ENCODE results near the gene ZNF335.

Gene ZNF335

DNA sequence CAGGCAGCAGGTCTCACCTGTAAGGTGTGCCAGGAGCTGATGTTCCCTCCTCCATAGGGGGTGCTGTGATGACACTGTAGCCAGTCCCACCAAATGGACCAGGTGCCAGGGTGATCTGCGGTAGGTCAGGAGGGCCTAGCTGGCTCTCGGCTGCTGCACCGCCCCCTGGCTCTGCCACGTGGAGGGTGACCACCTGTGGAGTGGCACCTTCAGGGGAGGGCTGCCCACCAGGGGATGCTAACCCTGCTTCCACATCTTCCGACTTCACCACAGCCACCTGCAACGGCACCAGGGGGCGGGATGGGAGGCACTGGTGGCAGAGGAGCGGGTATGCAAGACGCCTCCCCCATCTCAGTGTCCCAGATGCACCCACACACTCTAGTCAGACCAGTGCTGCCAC is 18.3 kb downstream of the ZNF335 start:
- no peak for DNase-seq (ENCODE audit: low read depth in 2 of 2)

DNA sequence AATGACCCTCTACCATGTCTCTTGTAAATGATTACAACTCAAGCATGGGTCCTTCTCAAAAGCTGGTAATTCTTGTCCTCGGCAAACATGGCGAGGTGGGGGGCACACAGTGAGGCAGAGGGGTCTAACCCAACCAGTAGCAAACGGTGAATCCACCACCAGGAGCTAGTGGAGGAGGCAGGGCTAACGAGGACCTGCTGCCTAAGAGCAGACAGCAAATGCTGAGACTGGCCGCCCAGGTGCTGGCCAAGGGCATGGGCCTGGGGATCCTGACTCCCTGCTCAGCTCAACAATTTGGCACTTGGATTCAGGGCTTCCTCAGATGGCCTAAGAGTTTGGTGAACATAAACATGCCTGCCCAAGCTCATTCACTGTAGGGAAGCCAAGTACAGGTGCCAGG is 19.1 kb downstream of the ZNF335 start:
- DNase-seq (ENCODE audit: low read depth in 2 of 2): no peak

DNA sequence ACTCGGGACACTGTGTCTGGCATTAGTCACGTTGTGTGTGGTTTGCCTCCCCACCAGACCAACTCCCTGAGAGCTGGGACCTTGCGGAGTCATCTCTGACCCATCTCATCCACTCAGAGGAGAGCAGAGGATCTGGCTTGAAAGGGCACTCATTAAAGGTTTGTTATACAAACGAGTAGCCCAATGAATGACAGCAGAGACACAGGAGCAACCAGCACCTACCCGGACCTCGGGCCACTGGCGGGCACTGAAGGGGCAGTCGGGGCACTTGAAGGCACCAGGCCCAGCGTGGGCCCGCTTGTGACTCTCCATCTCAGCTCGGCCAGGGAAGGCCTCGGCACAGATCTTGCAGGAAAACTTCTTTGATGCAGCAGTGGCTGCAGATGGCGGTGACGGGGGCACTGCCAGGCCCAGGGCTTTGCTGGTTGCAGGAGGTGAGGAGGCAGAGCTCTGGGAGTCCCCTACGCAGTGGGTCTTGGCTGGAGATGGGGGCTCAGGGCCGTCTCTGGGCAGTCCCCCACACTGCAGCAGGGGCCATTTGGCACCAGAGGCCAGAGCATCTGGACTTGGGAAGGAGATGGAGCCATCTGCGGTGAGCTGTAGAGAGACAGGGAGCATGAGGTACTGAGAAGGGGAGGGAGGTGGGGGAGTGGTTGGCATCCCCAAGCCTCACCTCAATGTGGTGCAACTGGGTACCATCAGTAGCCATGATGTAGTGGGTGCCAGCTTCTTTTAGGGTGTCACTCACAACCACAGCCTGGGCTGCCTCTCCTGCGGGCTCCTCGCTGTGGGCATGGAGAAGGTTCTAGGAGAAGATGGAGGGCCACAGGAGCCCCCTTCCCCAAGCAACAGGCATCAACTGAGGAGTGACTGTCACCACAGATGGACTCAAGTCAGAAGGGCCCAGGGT is 19.8 kb downstream of the ZNF335 start:
- no peak for DNase-seq (ENCODE audit: low read depth in 2 of 2)

DNA sequence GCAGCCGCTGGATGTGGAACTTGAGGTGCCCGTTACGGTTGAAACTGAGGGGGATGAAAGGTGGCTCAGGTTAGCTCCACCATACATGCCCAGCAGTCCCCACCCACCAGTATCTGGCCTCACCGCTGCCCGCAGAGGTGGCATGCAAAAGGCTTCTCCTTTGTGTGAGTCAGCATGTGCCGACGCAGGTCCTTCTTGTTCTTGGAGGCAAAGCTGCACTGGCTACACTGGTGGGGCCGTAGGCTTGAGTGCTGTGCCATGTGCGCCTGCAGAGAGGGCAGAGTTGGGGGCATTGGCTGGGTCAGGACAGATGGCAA is 21.7 kb downstream of the ZNF335 start:
- DNase-seq (ENCODE audit: low read depth in 2 of 2): no peak

DNA sequence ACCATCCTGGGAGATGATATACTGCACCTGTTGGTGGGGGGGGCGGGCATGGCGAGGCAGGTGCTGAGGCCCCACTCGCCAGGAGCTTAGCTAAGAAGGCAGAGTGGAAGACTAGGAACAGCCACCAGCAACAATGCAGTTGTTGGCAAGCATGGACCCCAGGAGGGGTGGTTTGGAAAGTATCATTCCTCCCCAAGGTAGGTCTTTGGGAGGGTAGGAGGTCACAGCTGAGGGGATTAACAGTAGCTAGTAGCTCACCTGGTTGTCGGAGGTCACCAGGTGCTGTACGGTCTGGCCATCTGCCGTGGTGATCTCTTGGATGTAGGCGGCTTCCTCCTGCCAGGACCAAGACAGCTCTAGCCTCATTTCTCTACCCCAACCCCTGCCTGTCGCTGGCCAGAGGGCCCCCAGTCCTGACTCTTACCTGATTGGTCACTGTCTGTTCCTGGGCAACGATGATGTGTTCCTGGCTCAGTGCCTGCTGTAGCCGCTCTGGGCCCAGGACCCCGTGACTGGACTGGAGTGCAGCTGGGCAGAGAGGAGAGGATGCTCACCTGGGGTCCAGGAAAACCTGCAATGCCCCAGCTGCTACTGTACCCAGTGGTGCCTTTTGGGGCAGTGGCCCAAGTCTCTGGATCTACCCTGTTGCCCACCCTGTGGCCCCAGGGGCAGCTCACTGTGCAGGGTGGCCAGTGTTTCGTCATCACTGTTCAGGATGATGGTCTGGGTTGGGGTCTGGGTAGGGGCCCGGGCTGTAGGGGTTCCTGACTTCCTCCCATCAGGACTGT is 22.3 kb downstream of the ZNF335 start:
- no peak for DNase-seq (ENCODE audit: low read depth in 2 of 2)

DNA sequence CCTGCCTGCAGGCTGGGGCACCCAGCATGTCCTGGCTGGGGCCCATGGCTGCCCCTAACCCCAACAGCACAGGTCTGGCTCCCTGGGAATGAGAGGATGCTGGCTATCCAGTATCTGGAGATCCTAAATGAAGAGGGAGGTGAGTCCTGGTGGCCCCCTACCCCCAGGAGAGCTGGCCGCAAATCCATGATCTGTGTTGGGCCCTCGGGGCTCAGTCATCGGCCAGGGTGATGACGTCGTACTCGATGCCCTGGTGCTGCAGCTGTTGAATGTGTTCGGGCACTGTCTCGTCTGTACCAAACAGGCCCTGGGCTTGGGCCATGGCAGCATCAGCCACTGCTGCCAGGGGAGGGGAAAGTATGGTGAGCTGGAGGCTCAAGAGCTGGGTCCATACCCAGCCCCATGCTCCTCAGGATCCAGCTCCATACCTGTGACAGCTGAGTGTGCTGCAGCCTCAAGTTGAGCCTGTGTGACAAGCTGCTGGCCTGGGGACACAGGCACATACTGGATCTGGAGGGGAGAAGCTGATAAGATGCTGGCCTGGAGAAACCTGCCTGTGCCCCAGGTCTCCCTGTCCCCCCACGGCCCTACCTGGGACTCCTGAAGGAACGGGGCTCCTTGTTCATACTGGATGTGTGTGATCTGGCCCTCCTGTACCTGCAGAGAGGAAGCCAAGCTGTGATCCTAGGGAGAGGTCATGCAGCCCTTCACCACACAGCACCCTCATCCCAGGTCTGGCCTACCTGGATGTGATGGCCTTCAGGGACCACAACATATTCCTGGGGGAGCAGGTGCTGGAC is 23.1 kb downstream of the ZNF335 start:
- no peak for DNase-seq (ENCODE audit: low read depth in 2 of 2)

DNA sequence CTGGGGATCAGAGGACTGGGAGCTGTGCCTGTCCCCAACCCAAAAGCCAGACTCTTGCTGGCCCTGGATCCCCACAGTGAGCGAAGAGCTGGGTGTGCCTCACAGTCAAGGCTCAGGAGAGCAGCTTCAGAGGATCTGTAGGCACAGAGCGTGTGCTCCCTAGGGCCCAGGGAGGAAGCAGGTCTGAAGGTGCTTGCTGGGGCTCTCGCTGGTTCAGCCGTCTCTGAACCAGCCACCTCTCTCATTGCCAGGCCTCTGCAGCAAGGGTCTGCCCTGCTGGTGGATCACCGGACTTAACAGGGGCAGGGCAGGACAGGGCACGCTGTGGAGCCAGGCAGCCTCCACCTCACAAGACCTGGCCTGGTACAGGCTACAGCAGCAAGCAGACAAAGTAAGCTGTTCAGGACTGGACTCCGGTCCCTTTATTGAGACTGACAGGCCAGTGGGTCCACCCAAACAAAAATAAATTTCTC is 23.7 kb downstream of the ZNF335 start:
- no peak for DNase-seq (ENCODE audit: low read depth in 2 of 2)

DNA sequence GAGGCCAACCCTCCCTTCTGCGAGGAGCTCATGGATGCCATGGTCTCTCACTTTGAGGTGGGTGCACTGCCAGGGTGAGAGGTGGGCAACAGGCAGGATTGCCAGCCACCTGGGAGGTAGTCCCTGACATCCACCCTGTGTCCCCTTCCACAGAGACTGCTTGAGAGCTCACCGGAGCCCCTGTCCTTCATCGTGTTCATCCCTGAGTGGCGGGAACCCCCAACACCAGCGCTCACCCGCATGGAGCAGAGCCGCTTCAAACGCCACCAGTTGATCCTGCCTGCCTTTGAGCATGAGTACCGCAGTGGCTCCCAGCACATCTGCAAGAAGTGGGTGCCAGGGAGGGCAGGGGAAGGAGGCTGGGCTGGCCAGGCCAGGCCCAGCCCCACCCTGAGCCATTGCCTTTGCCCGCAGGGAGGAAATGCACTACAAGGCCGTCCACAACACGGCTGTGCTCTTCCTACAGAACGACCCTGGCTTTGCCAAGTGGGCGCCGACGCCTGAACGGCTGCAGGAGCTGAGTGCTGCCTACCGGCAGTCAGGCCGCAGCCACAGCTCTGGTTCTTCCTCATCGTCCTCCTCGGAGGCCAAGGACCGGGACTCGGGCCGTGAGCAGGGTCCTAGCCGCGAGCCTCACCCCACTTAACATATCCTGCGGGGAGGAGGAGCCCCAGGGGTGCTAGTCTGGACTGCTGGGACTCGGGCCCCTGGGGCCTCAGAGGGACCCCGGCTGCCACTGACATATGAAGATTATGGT is 24.7 kb downstream of the ZNF335 start:
- DNase-seq (ENCODE audit: low read depth in 2 of 2): no peak

DNA sequence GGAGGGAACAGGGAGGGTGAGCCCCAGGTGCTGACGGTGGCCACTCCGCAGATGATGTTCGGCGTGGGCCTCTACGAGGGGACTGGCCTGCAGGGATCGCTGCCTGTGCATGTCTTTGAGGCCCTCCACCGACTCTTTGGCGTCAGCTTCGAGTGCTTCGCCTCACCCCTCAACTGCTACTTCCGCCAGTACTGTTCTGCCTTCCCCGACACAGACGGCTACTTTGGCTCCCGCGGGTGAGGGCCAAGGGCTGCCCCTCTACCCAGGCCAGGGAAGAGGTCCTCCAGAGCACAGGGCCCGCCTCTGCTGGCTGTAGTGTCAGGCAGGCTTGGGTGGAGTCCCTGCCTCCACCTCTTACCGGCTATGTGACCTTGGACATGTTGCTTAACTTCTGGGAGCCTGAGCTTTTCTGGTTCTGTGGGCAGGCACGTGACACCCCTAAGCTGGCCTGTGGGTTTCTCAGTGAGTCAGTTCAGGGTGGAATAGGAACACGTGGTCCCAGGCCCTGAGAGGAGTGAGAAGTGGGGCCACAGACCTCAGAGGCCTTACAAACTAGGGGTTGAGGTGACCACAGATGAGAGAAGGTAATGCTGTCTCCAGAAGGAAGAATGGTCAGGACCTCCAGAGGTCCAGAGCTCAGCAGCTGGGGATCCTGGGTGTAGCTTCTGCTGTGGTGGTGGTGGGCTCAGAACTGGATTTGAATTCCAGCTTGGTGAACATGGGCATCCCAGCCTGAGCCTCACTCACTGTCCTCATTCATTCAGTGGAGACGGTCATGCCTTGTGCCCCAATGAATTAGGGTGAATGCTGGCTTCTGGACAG is 25.6 kb downstream of the ZNF335 start:
- peak; percentile 48 to 56 for DNase-seq (ENCODE audit: low read depth in 2 of 2)

DNA sequence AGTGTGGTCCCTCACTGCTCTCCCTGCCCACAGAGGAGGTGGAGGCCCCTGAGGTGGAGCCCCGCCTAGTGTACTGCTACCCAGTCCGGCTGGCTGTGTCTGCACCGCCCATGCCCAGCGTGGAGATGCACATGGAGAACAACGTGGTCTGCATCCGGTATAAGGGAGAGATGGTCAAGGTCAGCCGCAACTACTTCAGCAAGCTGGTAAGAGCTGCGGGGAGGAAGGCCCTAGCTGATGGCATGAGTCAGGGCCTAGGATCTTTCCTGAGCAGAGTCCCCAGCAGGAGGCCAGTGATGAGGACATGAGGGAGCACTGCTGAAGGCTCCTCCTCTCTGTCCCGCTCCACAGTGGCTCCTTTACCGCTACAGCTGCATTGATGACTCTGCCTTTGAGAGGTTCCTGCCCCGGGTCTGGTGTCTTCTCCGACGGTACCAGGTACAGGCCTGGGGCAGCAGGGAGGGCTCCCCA is 26.3 kb downstream of the ZNF335 start:
- DNase-seq (ENCODE audit: low read depth in 2 of 2): no peak

DNA sequence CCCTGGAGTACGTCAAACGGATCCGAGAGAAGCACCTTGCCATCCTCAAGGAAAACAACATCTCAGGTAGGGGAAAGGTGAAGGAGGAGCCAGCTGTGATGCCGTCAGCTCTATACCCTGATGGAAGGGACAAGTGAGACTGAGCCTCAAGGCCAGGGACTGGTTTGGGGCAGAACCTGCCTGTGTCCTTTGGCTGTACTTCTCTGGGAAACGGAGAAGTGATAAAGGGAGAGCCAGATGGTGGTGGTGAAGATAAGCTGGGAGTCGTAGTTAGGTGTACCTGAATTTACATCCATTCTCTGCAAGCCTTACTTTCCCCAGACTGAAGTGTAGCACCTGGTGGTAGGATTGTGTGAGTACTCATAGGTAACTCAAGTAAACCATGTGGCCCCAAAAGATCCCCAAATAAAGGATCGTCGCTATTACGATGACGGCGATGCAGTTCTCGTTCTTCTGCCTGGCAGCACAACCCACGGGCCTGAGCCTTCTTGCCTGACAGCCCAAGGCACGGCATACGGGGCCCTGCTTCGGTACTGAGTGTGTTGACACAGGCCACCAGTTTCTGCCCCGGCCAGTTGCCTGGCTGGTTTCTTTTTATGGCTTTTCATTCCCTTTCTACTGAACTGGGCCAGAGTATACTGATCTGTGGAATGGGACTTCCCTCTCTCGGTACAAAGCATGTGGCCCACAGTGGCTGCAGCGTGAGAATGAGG is 26.9 kb downstream of the ZNF335 start:
- DNase-seq (ENCODE audit: low read depth in 2 of 2): no peak

DNA sequence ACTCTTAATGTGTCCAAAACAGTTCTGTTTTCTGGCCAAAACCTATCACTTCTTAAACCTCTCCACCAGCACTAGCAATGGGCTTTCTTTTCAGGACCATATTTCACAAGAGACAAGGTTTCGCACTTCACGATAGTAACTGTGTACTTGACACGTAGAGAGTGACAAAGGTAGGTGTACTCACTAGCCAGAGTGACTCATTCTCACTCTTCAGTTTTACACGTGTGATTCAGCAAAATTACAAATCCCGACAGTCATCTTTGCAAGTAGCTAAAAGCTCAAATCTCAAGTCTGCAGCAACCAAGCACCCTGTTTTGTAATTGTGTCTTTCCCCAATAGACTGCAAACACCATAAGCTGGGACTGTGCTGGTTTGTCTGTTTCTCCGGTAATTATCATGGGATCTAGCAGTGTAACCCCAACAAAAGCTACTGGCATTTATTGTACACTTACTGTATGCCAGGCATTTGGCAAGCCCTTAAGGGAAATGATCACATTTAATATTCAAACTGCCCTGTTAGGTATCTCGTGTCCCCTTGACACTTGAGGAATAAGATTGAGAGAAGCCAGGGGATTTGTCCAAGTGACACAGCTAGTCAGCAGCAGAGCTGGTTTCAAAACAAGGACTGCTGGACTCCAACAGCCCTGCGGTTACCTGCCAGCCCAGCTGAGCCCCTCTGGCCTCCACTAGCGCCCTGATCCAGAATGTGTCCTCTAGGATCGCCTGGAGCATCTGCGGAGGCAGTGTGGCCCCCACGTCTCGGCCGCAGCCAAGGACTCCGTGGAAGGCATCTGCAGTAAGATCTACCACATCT is 27.6 kb downstream of the ZNF335 start:
- no peak for DNase-seq (ENCODE audit: low read depth in 2 of 2)

DNA sequence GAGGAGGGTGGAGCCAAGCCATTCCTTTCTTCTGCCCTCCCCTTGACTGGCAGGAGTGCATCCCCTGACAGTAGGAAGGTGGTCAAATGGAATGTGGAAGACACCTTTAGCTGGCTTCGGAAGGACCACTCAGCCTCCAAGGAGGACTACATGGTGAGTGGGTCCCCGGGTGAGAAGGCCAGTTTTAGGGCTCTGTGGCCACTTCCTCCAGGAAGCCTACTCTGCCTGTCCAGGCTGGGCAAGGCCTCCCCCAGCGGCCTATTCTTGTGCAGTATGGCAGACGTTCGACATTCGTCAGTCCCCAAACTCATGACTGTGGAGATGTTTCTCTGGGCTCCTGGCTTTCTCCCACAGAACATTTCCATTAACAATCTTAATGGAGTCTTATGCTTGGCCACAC is 28.4 kb downstream of the ZNF335 start:
- no peak for DNase-seq (ENCODE audit: low read depth in 2 of 2)

DNA sequence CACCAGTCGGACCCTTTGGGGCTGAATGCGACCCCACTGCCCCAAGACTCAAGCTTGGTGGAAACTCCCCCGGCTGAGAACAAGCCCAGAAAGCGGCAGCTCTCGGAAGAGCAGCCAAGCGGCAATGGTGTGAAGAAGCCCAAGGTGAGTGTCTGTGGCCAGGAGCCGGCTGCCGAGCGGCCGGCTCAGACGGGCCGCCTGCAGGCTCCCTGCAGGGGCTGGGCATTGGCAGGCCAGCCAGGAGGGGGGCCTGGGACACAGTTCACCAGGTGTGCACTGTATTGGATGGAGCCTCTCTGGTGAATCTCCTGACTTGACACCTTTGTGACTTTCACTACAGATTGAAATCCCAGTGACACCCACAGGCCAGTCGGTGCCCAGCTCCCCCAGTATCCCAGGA is 31.5 kb downstream of the ZNF335 start:
- DNase-seq (ENCODE audit: low read depth in 2 of 2): no peak

DNA sequence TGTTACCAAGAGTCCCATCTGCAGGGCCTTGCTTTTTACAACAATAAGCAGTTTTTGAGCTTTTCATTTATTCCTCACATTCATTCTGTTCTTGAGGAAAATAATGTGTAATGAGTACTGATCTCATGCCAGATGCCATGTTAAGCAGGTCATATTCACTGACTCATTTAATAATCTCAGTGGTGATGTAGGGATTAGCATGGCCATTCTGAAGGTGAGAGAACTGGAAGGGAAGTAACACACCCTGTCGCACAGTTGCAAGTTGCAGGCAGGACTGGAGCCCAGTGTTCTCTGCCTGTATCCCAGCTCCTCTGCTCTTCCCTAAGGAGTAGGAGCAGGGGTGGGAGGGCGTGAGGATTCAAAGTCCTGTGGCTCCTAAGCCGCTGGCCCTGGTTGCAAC is 31.9 kb downstream of the ZNF335 start:
- DNase-seq (ENCODE audit: low read depth in 2 of 2): no peak

DNA sequence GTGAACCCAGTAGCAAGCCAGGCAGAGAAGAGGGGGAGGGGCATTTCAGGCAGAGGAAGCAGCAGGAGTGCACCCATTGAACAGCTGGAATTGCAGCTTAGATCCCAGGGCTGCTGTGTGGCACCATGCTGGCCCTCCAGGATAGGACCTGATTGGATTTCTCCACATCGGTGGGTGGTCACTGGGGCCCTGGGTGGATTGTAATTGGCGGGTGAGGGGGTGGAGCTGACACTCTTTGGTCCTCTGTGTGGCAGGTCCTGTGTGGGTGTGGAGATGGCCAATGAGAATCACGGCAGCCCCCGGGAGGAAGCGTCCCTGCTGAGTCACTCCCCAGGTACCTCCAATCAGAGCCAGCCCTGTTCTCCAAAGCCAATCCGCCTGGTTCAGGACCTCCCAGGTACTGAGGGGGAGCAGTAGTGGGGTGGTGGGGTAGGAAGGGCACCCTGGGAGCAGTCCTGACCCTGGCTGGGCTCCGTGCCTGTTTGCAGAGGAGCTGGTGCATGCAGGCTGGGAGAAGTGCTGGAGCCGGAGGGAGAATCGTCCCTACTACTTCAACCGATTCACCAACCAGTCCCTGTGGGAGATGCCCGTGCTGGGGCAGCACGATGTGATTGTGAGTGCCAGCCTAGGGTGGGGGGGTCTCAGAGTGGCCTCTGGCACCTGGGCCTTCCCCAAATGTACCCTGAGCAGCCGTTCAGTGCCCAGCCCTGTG is 33.1 kb downstream of the ZNF335 start:
- no peak for DNase-seq (ENCODE audit: low read depth in 2 of 2)

DNA sequence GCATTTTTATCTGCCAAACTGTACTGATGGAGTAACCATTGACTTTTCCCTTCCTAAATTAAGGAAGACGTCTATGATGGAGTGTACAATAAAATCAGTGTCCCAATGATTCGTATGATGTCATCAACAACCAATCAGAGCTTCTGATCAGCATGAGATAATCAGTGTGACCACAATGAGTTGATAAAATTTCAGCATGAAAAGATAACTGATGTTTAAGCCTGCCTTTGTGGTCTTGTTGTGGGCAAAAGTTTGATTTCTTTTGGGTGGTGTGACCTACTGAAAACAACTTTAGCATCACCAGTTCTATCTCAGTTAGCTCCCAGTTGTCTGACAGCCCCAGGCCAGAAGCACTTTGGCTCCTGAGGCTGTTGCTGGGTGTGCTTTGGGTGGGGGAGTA is 34.2 kb downstream of the ZNF335 start:
- no peak for DNase-seq (ENCODE audit: low read depth in 2 of 2)

DNA sequence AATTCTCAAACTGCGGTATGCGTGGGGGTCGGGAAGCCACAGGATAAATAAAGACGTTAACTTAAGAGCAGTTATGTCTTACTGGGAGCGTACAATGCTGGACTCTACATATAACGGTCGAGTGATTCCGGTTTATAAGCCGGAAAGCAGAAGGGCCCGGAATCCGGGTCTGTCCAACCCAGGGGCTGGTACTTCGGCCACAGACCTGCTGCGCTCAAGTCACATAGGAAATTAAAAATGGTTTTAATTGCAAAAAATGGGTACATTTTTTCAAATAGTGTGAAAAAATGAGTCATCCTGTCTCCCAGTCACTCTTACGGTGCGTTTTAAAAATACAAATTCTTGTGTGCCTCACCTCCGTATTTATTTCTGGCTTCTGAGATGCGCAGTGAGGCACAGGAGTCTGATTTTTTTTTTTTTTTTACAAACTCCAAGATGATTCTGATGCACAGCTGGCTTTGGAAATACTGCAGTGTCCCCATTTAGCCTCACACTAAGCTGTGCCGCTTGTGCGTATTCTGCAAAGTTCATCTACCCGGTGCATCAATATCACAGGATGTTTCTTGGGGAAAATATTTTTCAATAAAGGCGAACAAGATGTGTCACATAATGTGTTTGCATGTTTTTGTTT is 36.5 kb downstream of the ZNF335 start:
- no peak for DNase-seq (ENCODE audit: low read depth in 2 of 2)

Measured in stimulated activated CD8-positive, alpha-beta memory T cell treated with anti-CD3 and anti-CD28 coated beads, Interleukin-15, amount 100 ng/mL, for 4 hours (primary cell).